ENCODE measurements around the gene HOMER1. TPM values are rescaled to one million over a fixed set of nuclear protein-coding genes. Genes with fewer than 3 reads are reported as not detected.

The HOMER1 gene
- total and polyA plus RNA-seq, 2 of the 4 experiments (the other 2 are of a cell fraction): 1.9 to 6.8 TPM

GRCh38 chr5:79456890-79457583 is 56.9 kb downstream of the HOMER1 start:
- Histone ChIP-seq H4K20me1 (ENCODE audit: insufficient read depth, low read length) (no peaks in the 10 kb centered on the region), H2BK120ac (ENCODE audit: low read depth, low read length) (no peak overlapping the region), H2BK20ac (ENCODE audit: low read depth, low read length) (no peak overlapping the region), H3K4me2 (ENCODE audit: low read depth, low read length) (no peak overlapping the region), H2BK15ac (ENCODE audit: low read depth, low read length) (no peak overlapping the region), H3K9ac (ENCODE audit: low read depth, low read length) (no peak overlapping the region), H3K23ac (ENCODE audit: low read depth, low read length) (no peak overlapping the region), H2AK9ac (replicated peaks; ENCODE audit: low read depth, low read length, poor library complexity) (no peak overlapping the region), H4K5ac (ENCODE audit: low read depth, low read length) (no peak overlapping the region), H3K4ac (ENCODE audit: low read depth, low read length) (no peak overlapping the region), H3K79me1 (ENCODE audit: low read depth in 1 of 2, low read length in 2 of 2) (no peaks in the 10 kb centered on the region), H3K27ac (ENCODE audit: insufficient read depth, low read length) (no peak overlapping the region), H3K4me1 (ENCODE audit: control insufficient read depth, insufficient read depth, low read length) (no peaks in the 10 kb centered on the region), H3K36me3 (ENCODE audit: control insufficient read depth, insufficient read depth, low read length) (peaks cover 2% of the 10 kb centered on the region; the same call in 1 of the 2 replicates), H2AFZ (replicated peaks; ENCODE audit: low read length, poor library complexity) (no peak overlapping the region), H3K4me3 (ENCODE audit: insufficient read depth, low read depth, low read length) (no peak overlapping the region), H3K56ac (ENCODE audit: extremely low read depth, insufficient read depth, low read length) (no peak overlapping the region), H4K91ac (ENCODE audit: insufficient read depth, low read depth, low read length) (no peak overlapping the region), H3K9me3 (ENCODE audit: control insufficient read depth, insufficient read depth, low read length) (no peaks in the 10 kb centered on the region), H3K27me3 (ENCODE audit: control insufficient read depth, insufficient read depth, low read length) (no peaks in the 10 kb centered on the region), H3K9me1 (ENCODE audit: insufficient read depth, low read length) (no peaks in the 10 kb centered on the region), H4K8ac (ENCODE audit: low read depth in 2 of 2, low read length in 2 of 2) (no peak overlapping the region), H2AK5ac (ENCODE audit: low read depth, low read length) (no peak overlapping the region), H2BK5ac (ENCODE audit: low read depth, low read length, poor library complexity, severe bottlenecking) (no peak overlapping the region), H3K14ac (replicated peaks; ENCODE audit: low read depth, low read length) (no peak overlapping the region), H3K18ac (ENCODE audit: low read depth, low read length) (no peak overlapping the region)
- no peak for DNase-seq
- ATAC-seq (ENCODE audit: low read depth): no peak
- ChIA-PET POLR2A (ENCODE audit: unreplicated experiment) (no interaction called here), CTCF (interaction anchor here (0.6 to 1.3 kb wide), 3 partner anchors 12 to 436 kb away, joined by 3 read pairs; no protein-coding TSS in a partner anchor)
- dilution Hi-C loops (cut with HindIII; ENCODE audit: low sequenced_read_pairs, unreplicated experiment): no loop called here
- no CpG with 5 or more reads among the region's 2 CpGs for WGBS, 2 experiments (ENCODE audit: extremely low coverage in 2 of 2, insufficient read length in 1 of 2)
- in situ Hi-C loops (cut with MboI; ENCODE audit: low sequenced_read_pairs): no loop called here
- intact Hi-C loops (cut with micrococcal nuclease): no loop called here
- TF ChIP-seq ELK1 (IDR thresholded peaks at IDR 0.05; ENCODE audit: borderline replicate concordance, low read depth, low read length) (no peak), MAFK (IDR thresholded peaks at IDR 0.05; ENCODE audit: low read depth, low read length) (peak; percentile 34; the same call in 1 of the 2 replicates), NFE2L2 (IDR thresholded peaks at IDR 0.05; ENCODE audit: low read depth, low read length) (no peak), CEBPB (IDR thresholded peaks at IDR 0.05; ENCODE audit: low read depth, low read length) (no peak)
- TF ChIP-seq, protein P1, sequence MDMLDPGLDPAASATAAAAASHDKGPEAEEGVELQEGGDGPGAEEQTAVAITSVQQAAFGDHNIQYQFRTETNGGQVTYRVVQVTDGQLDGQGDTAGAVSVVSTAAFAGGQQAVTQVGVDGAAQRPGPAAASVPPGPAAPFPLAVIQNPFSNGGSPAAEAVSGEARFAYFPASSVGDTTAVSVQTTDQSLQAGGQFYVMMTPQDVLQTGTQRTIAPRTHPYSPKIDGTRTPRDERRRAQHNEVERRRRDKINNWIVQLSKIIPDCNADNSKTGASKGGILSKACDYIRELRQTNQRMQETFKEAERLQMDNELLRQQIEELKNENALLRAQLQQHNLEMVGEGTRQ (IDR thresholded peaks at IDR 0.05; ENCODE audit: low read depth, low read length): no peak
- BruUV-seq (replicated peaks): no TSS peak
